ENCODE results near the gene PMPCA.

The PMPCA gene

DNA sequence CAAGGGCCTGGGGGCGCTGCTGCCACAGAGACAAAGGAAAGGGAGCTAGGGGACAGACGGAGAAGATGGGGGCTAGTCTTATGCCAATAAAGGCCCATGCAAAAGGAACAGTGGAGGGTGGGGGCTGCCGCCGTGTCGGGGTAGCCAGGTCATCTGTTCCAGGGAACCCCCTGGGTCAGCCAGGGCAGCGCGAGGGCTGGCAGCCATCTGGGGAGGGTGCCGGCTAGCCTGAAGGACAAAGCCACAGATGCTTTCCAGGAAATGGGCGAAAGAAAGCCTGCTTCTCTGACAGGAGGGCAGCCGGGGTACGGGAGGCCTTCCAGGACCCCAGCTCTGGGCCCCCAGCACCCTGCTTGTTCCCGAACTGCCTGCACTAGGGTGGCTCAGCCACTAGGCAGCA, 35.4 kb upstream of the PMPCA start:
- Histone ChIP-seq H3K4me3 (ENCODE audit: insufficient read depth, low read length, poor library complexity, severe bottlenecking) (no peak overlapping the region), H2AFZ (ENCODE audit: low read depth, low read length, severe bottlenecking) (no peak overlapping the region), H3K36me3 (ENCODE audit: low read length) (no peaks in the 10 kb centered on the region), H3K9me2 (replicated peaks; ENCODE audit: insufficient read depth, low read length) (no peaks in the 10 kb centered on the region), H3K4me2 (ENCODE audit: low read depth, low read length, poor library complexity, severe bottlenecking) (no peak overlapping the region), H3F3A (ENCODE audit: insufficient read depth) (no peaks in the 10 kb centered on the region), H3K27me3 (ENCODE audit: low read length) (no peaks in the 10 kb centered on the region), H3K9ac (ENCODE audit: low read length) (no peak overlapping the region), H3K27ac (ENCODE audit: low read depth, low read length) (no peak overlapping the region), H3K79me2 (ENCODE audit: insufficient read depth, low read length) (no peaks in the 10 kb centered on the region), H4K20me1 (ENCODE audit: low read depth, low read length) (no peaks in the 10 kb centered on the region), H3K9me3 (ENCODE audit: insufficient read depth, low read length) (no peaks in the 10 kb centered on the region)
- no peak for TF ChIP-seq EZH2phosphoT487 (conservative IDR thresholded peaks at IDR 0.05; ENCODE audit: low read length)
- TF ChIP-seq, protein P1, sequence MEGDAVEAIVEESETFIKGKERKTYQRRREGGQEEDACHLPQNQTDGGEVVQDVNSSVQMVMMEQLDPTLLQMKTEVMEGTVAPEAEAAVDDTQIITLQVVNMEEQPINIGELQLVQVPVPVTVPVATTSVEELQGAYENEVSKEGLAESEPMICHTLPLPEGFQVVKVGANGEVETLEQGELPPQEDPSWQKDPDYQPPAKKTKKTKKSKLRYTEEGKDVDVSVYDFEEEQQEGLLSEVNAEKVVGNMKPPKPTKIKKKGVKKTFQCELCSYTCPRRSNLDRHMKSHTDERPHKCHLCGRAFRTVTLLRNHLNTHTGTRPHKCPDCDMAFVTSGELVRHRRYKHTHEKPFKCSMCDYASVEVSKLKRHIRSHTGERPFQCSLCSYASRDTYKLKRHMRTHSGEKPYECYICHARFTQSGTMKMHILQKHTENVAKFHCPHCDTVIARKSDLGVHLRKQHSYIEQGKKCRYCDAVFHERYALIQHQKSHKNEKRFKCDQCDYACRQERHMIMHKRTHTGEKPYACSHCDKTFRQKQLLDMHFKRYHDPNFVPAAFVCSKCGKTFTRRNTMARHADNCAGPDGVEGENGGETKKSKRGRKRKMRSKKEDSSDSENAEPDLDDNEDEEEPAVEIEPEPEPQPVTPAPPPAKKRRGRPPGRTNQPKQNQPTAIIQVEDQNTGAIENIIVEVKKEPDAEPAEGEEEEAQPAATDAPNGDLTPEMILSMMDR (IDR thresholded peaks at IDR 0.05; ENCODE audit: insufficient read depth, low read length, poor library complexity, severe bottlenecking), result no peak

DNA sequence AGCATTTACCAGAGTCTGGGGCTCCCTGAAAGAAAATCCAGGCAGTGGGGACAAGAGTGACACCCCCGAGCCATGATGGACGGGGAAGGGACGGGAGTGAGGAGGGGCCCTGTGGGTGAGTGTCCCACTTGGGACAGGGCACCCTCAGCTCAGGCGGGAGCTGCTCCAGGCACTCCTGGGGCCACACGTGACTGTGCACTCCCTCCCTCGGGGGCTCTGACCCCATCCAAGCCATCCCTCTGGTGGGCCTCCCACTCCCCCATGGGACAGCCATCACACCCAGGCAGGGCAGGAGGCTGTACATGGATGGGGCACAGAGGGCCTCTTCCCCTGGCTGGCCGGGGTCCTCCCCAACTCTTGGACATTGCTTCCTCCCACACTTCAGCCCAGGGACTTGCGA, 34.0 kb upstream of the PMPCA start:
- no peaks in the 10 kb centered on the region for H3F3A ChIP-seq (ENCODE audit: insufficient read depth)
- no peak overlapping the region for H3K4me3 ChIP-seq (ENCODE audit: insufficient read depth, low read length, poor library complexity, severe bottlenecking)
- no peaks in the 10 kb centered on the region for H4K20me1 ChIP-seq (ENCODE audit: low read depth, low read length)
- no peaks in the 10 kb centered on the region for H3K9me2 ChIP-seq (replicated peaks; ENCODE audit: insufficient read depth, low read length)
- no peak overlapping the region for H3K4me2 ChIP-seq (ENCODE audit: low read depth, low read length, poor library complexity, severe bottlenecking)
- H3K9ac ChIP-seq (ENCODE audit: low read length), result no peak overlapping the region
- no peak for TF ChIP-seq EZH2phosphoT487 (conservative IDR thresholded peaks at IDR 0.05; ENCODE audit: low read length)
- TF ChIP-seq, protein P1 (IDR thresholded peaks at IDR 0.05; ENCODE audit: insufficient read depth, low read length, poor library complexity, severe bottlenecking), result no peak
- H2AFZ ChIP-seq (ENCODE audit: low read depth, low read length, severe bottlenecking), result no peak overlapping the region
- H3K36me3 ChIP-seq (ENCODE audit: low read length), result no peaks in the 10 kb centered on the region
- no peaks in the 10 kb centered on the region for H3K9me3 ChIP-seq (ENCODE audit: insufficient read depth, low read length)
- no peaks in the 10 kb centered on the region for H3K27me3 ChIP-seq (ENCODE audit: low read length)
- no peak overlapping the region for H3K27ac ChIP-seq (ENCODE audit: low read depth, low read length)
- no peaks in the 10 kb centered on the region for H3K79me2 ChIP-seq (ENCODE audit: insufficient read depth, low read length)

DNA sequence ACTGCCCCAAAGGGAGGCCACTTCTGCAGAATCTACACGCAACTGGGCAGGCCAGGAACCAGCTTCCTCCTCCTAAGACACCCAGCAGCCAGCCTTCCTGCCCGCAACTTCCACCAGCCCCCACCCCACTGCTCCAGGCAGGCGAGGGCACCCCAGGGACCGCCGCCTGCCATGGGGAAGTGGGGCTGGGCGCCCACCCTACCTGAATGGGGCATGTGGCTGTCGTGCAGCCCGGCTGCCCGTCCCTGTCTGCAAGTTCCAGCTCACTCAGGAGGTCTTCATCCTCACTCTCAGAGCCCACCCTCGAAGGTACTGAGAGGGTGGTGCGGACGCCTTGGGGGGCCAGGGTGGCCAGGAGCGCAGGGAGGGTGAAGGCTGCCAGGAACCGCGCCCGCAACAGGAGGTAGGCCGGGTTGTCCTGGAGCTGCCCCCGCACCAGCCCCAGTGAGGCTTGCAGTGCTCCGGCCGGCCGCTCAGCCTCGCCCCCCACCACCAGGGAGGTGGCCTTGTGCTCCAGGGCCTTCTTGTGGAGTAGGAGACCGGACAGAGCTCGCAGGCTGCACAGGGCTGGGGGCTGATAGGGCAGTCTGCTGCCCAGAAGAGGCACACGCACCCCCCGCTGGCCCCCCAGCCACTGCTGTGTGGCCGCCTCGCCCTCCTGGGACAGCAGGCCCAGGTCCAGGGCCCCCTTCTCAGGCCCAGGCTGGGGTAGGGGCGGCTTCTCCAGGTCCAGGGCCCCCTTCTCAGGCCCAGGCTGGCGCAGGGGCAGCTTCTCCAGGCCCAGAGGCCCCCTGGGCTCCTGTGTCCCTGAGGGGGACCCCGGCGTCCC, 32.9 kb upstream of the PMPCA start:
- H3F3A ChIP-seq (ENCODE audit: insufficient read depth), result no peaks in the 10 kb centered on the region
- H3K27ac ChIP-seq (ENCODE audit: low read depth, low read length), result no peak overlapping the region
- no peaks in the 10 kb centered on the region for H3K36me3 ChIP-seq (ENCODE audit: low read length)
- no peaks in the 10 kb centered on the region for H3K27me3 ChIP-seq (ENCODE audit: low read length)
- TF ChIP-seq, protein P1 (IDR thresholded peaks at IDR 0.05; ENCODE audit: insufficient read depth, low read length, poor library complexity, severe bottlenecking), result no peak
- TF ChIP-seq EZH2phosphoT487 (conservative IDR thresholded peaks at IDR 0.05; ENCODE audit: low read length), result no peak
- no peaks in the 10 kb centered on the region for H3K79me2 ChIP-seq (ENCODE audit: insufficient read depth, low read length)
- H4K20me1 ChIP-seq (ENCODE audit: low read depth, low read length), result no peaks in the 10 kb centered on the region
- no peak overlapping the region for H3K4me2 ChIP-seq (ENCODE audit: low read depth, low read length, poor library complexity, severe bottlenecking)
- no peaks in the 10 kb centered on the region for H3K9me3 ChIP-seq (ENCODE audit: insufficient read depth, low read length)
- H3K4me3 ChIP-seq (ENCODE audit: insufficient read depth, low read length, poor library complexity, severe bottlenecking), result no peak overlapping the region
- H2AFZ ChIP-seq (ENCODE audit: low read depth, low read length, severe bottlenecking), result no peak overlapping the region
- no peak overlapping the region for H3K9ac ChIP-seq (ENCODE audit: low read length)
- no peaks in the 10 kb centered on the region for H3K9me2 ChIP-seq (replicated peaks; ENCODE audit: insufficient read depth, low read length)

All from SU-DHL-6 (cell line).